ENCODE measurements around the gene CYP2U1.
A peak's percentile ranks its signal among the peaks of the same experiment; 100 is the strongest.
"Not testable (repeated sequence)": the region's sequence is repeated elsewhere in the genome, so short reads cannot be mapped to it uniquely, and the experiment has no call there.

CYP2U1 gene

GRCh38 chr4:107902715-107903114 is 28.6 kb upstream of the CYP2U1 start:
- no peak for DNase-seq (ENCODE audit: low read depth)
- TF ChIP-seq CTCF (conservative IDR thresholded peaks at IDR 0.05; ENCODE audit: low read depth, low read length), result no peak
- H3K4me3 ChIP-seq (ENCODE audit: low read depth, low read length), result no peak overlapping the region

GRCh38 chr4:107905082-107905481 is 26.3 kb upstream of the CYP2U1 start:
- not testable (repeated sequence) for DNase-seq (ENCODE audit: low read depth); H3K4me3 ChIP-seq (ENCODE audit: low read depth, low read length)

GRCh38 chr4:107906458-107907100 is 24.8 kb upstream of the CYP2U1 start:
- no peak for TF ChIP-seq CTCF (conservative IDR thresholded peaks at IDR 0.05; ENCODE audit: low read depth, low read length)
- no peak for DNase-seq (ENCODE audit: low read depth)
- no peak overlapping the region for H3K4me3 ChIP-seq (ENCODE audit: low read depth, low read length)

GRCh38 chr4:107908377-107908776 is 23.0 kb upstream of the CYP2U1 start:
- no peak overlapping the region for H3K4me3 ChIP-seq (ENCODE audit: low read depth, low read length)
- TF ChIP-seq CTCF (conservative IDR thresholded peaks at IDR 0.05; ENCODE audit: low read depth, low read length), result no peak
- no peak for DNase-seq (ENCODE audit: low read depth)

GRCh38 chr4:107913283-107913899 is 18.0 kb upstream of the CYP2U1 start:
- peak; percentile 73 for TF ChIP-seq CTCF (conservative IDR thresholded peaks at IDR 0.05; ENCODE audit: low read depth, low read length)
- no peak overlapping the region for H3K4me3 ChIP-seq (ENCODE audit: low read depth, low read length)
- DNase-seq (ENCODE audit: low read depth), result peak; percentile 89

GRCh38 chr4:107915220-107915619 is 16.1 kb upstream of the CYP2U1 start:
- no peak for TF ChIP-seq CTCF (conservative IDR thresholded peaks at IDR 0.05; ENCODE audit: low read depth, low read length)
- no peak overlapping the region for H3K4me3 ChIP-seq (ENCODE audit: low read depth, low read length)
- DNase-seq (ENCODE audit: low read depth), result no peak

- TF ChIP-seq CTCF (conservative IDR thresholded peaks at IDR 0.05; ENCODE audit: low read depth, low read length), result no peak
- no peak overlapping the region for H3K4me3 ChIP-seq (ENCODE audit: low read depth, low read length)
- no peak for DNase-seq (ENCODE audit: low read depth)
These were observed 14.7 kb upstream of the CYP2U1 start for GRCh38 chr4:107916623-107917022.
